Measurements from ENCODE around the gene OR52E2.

Gene OR52E2

GRCh38 chr11:5046754-5047330, 12.6 kb downstream of the OR52E2 start:
- Histone ChIP-seq H3K27ac (ENCODE audit: insufficient read depth in 1 of 2, low read depth in 1 of 2, low read length in 2 of 2, poor library complexity in 1 of 2, severe bottlenecking in 2 of 2) (no peak overlapping the region), H3K27me3 (replicated peaks in 2 of 5; ENCODE audit: control insufficient read depth in 4 of 5, insufficient read depth in 5 of 5, low read length in 4 of 5) (no peaks in the 10 kb centered on the region), H3K4me3 (ENCODE audit: control insufficient read depth in 1 of 7, extremely low read depth in 1 of 7, insufficient read depth in 4 of 7, low read depth in 2 of 7, low read length in 6 of 7) (no peak overlapping the region), H3K36me3 (ENCODE audit: control insufficient read depth in 4 of 4, insufficient read depth in 4 of 4, low read length in 3 of 4) (no peaks in the 10 kb centered on the region), H3K4me1 (ENCODE audit: control extremely low read depth in 1 of 4, control insufficient read depth in 4 of 4, insufficient read depth in 4 of 4, low read length in 3 of 4) (no peaks in the 10 kb centered on the region), H3K9me3 (ENCODE audit: control extremely low read depth in 1 of 5, control insufficient read depth in 4 of 5, insufficient read depth in 2 of 5, low read depth in 1 of 5, low read length in 4 of 5) (no peaks in the 10 kb centered on the region)
- ChIA-PET POLR2A (no interaction called here), CTCF (no interaction called here)
- 90% methylated on average over 9 of the region's 15 CpGs for WGBS (ENCODE audit: insufficient coverage)
- DNase-seq: no peak

GRCh38 chr11:5046226-5046625, 13.2 kb downstream of the OR52E2 start, which contains the start of gene OR52J3:
OR52J3 (plus strand) TSS chr11:5046526; CDS start chr11:5046526, 0 bp downstream.
- 92% methylated on average over 1 of the region's 1 CpG for WGBS (ENCODE audit: insufficient coverage)
- Histone ChIP-seq H3K27me3 (replicated peaks in 2 of 5; ENCODE audit: control insufficient read depth in 4 of 5, insufficient read depth in 5 of 5, low read length in 4 of 5) (no peaks in the 10 kb centered on the region), H3K4me1 (ENCODE audit: control extremely low read depth in 1 of 4, control insufficient read depth in 4 of 4, insufficient read depth in 4 of 4, low read length in 3 of 4) (no peaks in the 10 kb centered on the region), H3K9me3 (ENCODE audit: control extremely low read depth in 1 of 5, control insufficient read depth in 4 of 5, insufficient read depth in 2 of 5, low read depth in 1 of 5, low read length in 4 of 5) (no peaks in the 10 kb centered on the region), H3K4me3 (ENCODE audit: control insufficient read depth in 1 of 7, extremely low read depth in 1 of 7, insufficient read depth in 4 of 7, low read depth in 2 of 7, low read length in 6 of 7) (no peak within 1 kb of the TSS), H3K27ac (ENCODE audit: insufficient read depth in 1 of 2, low read depth in 1 of 2, low read length in 2 of 2, poor library complexity in 1 of 2, severe bottlenecking in 2 of 2) (no peak within 1 kb of the TSS), H3K36me3 (ENCODE audit: control insufficient read depth in 4 of 4, insufficient read depth in 4 of 4, low read length in 3 of 4) (no peaks in the 10 kb centered on the region)
- POLR2A ChIA-PET: no interaction called here
- CTCF ChIA-PET: interaction anchor here (1.0 kb wide), 1 partner anchor 20 kb away, joined by 3 read pairs; no protein-coding TSS in a partner anchor
- DNase-seq: no peak

GRCh38 chr11:5043380-5043779, 16.0 kb downstream of the OR52E2 start:
- Histone ChIP-seq H3K9me3 (ENCODE audit: control extremely low read depth in 1 of 5, control insufficient read depth in 4 of 5, insufficient read depth in 2 of 5, low read depth in 1 of 5, low read length in 4 of 5) (no peaks in the 10 kb centered on the region), H3K4me1 (ENCODE audit: control extremely low read depth in 1 of 4, control insufficient read depth in 4 of 4, insufficient read depth in 4 of 4, low read length in 3 of 4) (no peaks in the 10 kb centered on the region), H3K27ac (ENCODE audit: insufficient read depth in 1 of 2, low read depth in 1 of 2, low read length in 2 of 2, poor library complexity in 1 of 2, severe bottlenecking in 2 of 2) (no peak overlapping the region), H3K36me3 (ENCODE audit: control insufficient read depth in 4 of 4, insufficient read depth in 4 of 4, low read length in 3 of 4) (no peaks in the 10 kb centered on the region), H3K4me3 (ENCODE audit: control insufficient read depth in 1 of 7, extremely low read depth in 1 of 7, insufficient read depth in 4 of 7, low read depth in 2 of 7, low read length in 6 of 7) (no peak overlapping the region), H3K27me3 (replicated peaks in 2 of 5; ENCODE audit: control insufficient read depth in 4 of 5, insufficient read depth in 5 of 5, low read length in 4 of 5) (no peaks in the 10 kb centered on the region)
- no peak for DNase-seq
- CTCF ChIA-PET: no interaction called here
- POLR2A ChIA-PET: no interaction called here
- WGBS (ENCODE audit: insufficient coverage): 20% methylated on average over 1 of the region's 2 CpGs

- H3K9me3 ChIP-seq (ENCODE audit: control extremely low read depth in 1 of 5, control insufficient read depth in 4 of 5, insufficient read depth in 2 of 5, low read depth in 1 of 5, low read length in 4 of 5): no peaks in the 10 kb centered on the region
- no peak for DNase-seq
- H3K27me3 ChIP-seq (replicated peaks in 2 of 5; ENCODE audit: control insufficient read depth in 4 of 5, insufficient read depth in 5 of 5, low read length in 4 of 5): no peaks in the 10 kb centered on the region
- H3K4me1 ChIP-seq (ENCODE audit: control extremely low read depth in 1 of 4, control insufficient read depth in 4 of 4, insufficient read depth in 4 of 4, low read length in 3 of 4): no peaks in the 10 kb centered on the region
- 83% methylated on average over 2 of the region's 3 CpGs for WGBS (ENCODE audit: insufficient coverage)
- CTCF ChIA-PET: no interaction called here
- H3K4me3 ChIP-seq (ENCODE audit: control insufficient read depth in 1 of 7, extremely low read depth in 1 of 7, insufficient read depth in 4 of 7, low read depth in 2 of 7, low read length in 6 of 7): no peak overlapping the region
- no peak overlapping the region for H3K27ac ChIP-seq (ENCODE audit: insufficient read depth in 1 of 2, low read depth in 1 of 2, low read length in 2 of 2, poor library complexity in 1 of 2, severe bottlenecking in 2 of 2)
- POLR2A ChIA-PET: no interaction called here
- H3K36me3 ChIP-seq (ENCODE audit: control insufficient read depth in 4 of 4, insufficient read depth in 4 of 4, low read length in 3 of 4): no peaks in the 10 kb centered on the region
These were observed 17.3 kb downstream of the OR52E2 start for GRCh38 chr11:5042091-5042490.

GRCh38 chr11:5040876-5041275, 18.6 kb downstream of the OR52E2 start:
- no peak overlapping the region for H3K27ac ChIP-seq (ENCODE audit: insufficient read depth in 1 of 2, low read depth in 1 of 2, low read length in 2 of 2, poor library complexity in 1 of 2, severe bottlenecking in 2 of 2)
- H3K4me1 ChIP-seq (ENCODE audit: control extremely low read depth in 1 of 4, control insufficient read depth in 4 of 4, insufficient read depth in 4 of 4, low read length in 3 of 4): no peaks in the 10 kb centered on the region
- CTCF ChIA-PET: no interaction called here
- H3K9me3 ChIP-seq (ENCODE audit: control extremely low read depth in 1 of 5, control insufficient read depth in 4 of 5, insufficient read depth in 2 of 5, low read depth in 1 of 5, low read length in 4 of 5): no peaks in the 10 kb centered on the region
- H3K4me3 ChIP-seq (ENCODE audit: control insufficient read depth in 1 of 7, extremely low read depth in 1 of 7, insufficient read depth in 4 of 7, low read depth in 2 of 7, low read length in 6 of 7): no peak overlapping the region
- H3K36me3 ChIP-seq (ENCODE audit: control insufficient read depth in 4 of 4, insufficient read depth in 4 of 4, low read length in 3 of 4): no peaks in the 10 kb centered on the region
- 70% methylated on average over 2 of the region's 4 CpGs for WGBS (ENCODE audit: insufficient coverage)
- POLR2A ChIA-PET: no interaction called here
- H3K27me3 ChIP-seq (replicated peaks in 2 of 5; ENCODE audit: control insufficient read depth in 4 of 5, insufficient read depth in 5 of 5, low read length in 4 of 5): no peaks in the 10 kb centered on the region
- DNase-seq: no peak

- DNase-seq: no peak
- CTCF ChIA-PET: no interaction called here
- Histone ChIP-seq H3K4me1 (ENCODE audit: control extremely low read depth in 1 of 4, control insufficient read depth in 4 of 4, insufficient read depth in 4 of 4, low read length in 3 of 4) (no peaks in the 10 kb centered on the region), H3K36me3 (ENCODE audit: control insufficient read depth in 4 of 4, insufficient read depth in 4 of 4, low read length in 3 of 4) (no peaks in the 10 kb centered on the region), H3K9me3 (ENCODE audit: control extremely low read depth in 1 of 5, control insufficient read depth in 4 of 5, insufficient read depth in 2 of 5, low read depth in 1 of 5, low read length in 4 of 5) (no peaks in the 10 kb centered on the region), H3K4me3 (ENCODE audit: control insufficient read depth in 1 of 7, extremely low read depth in 1 of 7, insufficient read depth in 4 of 7, low read depth in 2 of 7, low read length in 6 of 7) (no peak overlapping the region), H3K27me3 (replicated peaks in 2 of 5; ENCODE audit: control insufficient read depth in 4 of 5, insufficient read depth in 5 of 5, low read length in 4 of 5) (no peaks in the 10 kb centered on the region), H3K27ac (ENCODE audit: insufficient read depth in 1 of 2, low read depth in 1 of 2, low read length in 2 of 2, poor library complexity in 1 of 2, severe bottlenecking in 2 of 2) (no peak overlapping the region)
- POLR2A ChIA-PET: no interaction called here
- WGBS (ENCODE audit: insufficient coverage): 100% methylated on average over 1 of the region's 1 CpG
These were observed 21.1 kb downstream of the OR52E2 start for GRCh38 chr11:5038341-5038740.

GRCh38 chr11:5037926-5038325, 21.5 kb downstream of the OR52E2 start:
- ChIA-PET POLR2A (no interaction called here), CTCF (no interaction called here)
- WGBS (ENCODE audit: insufficient coverage): 63% methylated on average over 2 of the region's 2 CpGs
- no peak overlapping the region for H3K27ac ChIP-seq (ENCODE audit: insufficient read depth in 1 of 2, low read depth in 1 of 2, low read length in 2 of 2, poor library complexity in 1 of 2, severe bottlenecking in 2 of 2)
- DNase-seq: no peak
- H3K9me3 ChIP-seq (ENCODE audit: control extremely low read depth in 1 of 5, control insufficient read depth in 4 of 5, insufficient read depth in 2 of 5, low read depth in 1 of 5, low read length in 4 of 5): no peaks in the 10 kb centered on the region
- no peak overlapping the region for H3K4me3 ChIP-seq (ENCODE audit: control insufficient read depth in 1 of 7, extremely low read depth in 1 of 7, insufficient read depth in 4 of 7, low read depth in 2 of 7, low read length in 6 of 7)
- no peaks in the 10 kb centered on the region for H3K27me3 ChIP-seq (replicated peaks in 2 of 5; ENCODE audit: control insufficient read depth in 4 of 5, insufficient read depth in 5 of 5, low read length in 4 of 5)
- H3K4me1 ChIP-seq (ENCODE audit: control extremely low read depth in 1 of 4, control insufficient read depth in 4 of 4, insufficient read depth in 4 of 4, low read length in 3 of 4): no peaks in the 10 kb centered on the region
- no peaks in the 10 kb centered on the region for H3K36me3 ChIP-seq (ENCODE audit: control insufficient read depth in 4 of 4, insufficient read depth in 4 of 4, low read length in 3 of 4)

Measured in common myeloid progenitor, CD34-positive (primary cell).